GM18499 (cell line): ENCODE results near the gene SLC45A1.

Experiments
- ATAC-seq: cut with Tn5 transposase; IDR thresholded peaks from one replicate; pipeline ENCODE4 v1.9.1; 2021; ENCODE audit warnings: moderate number of reproducible peaks; ENCODE audit not compliant: insufficient read depth, unreplicated experiment

SLC45A1 gene

GRCh38 chr1:8307628-8308027, 10.3 kb upstream of the SLC45A1 start:
- no peak for ATAC-seq

GRCh38 chr1:8311068-8311718, 6.7 kb upstream of the SLC45A1 start:
- no peak for ATAC-seq

- no peak for ATAC-seq
Measured at GRCh38 chr1:8312235-8313218, 5.4 kb upstream of the SLC45A1 start.

- no peak for ATAC-seq
Measured at GRCh38 chr1:8313231-8313630, 4.7 kb upstream of the SLC45A1 start.

- no peak for ATAC-seq
Measured at GRCh38 chr1:8314346-8315280, 3.3 kb upstream of the SLC45A1 start.

- ATAC-seq = no peak
Measured at GRCh38 chr1:8315573-8316475, 2.1 kb upstream of the SLC45A1 start.

GRCh38 chr1:8318436-8318835, 522 bp downstream of the SLC45A1 start:
- no peak for ATAC-seq

GRCh38 chr1:8321612-8322011, 3.7 kb downstream of the SLC45A1 start:
- ATAC-seq = no peak

GRCh38 chr1:8323706-8324105, 5.8 kb downstream of the SLC45A1 start:
- ATAC-seq = no peak

GRCh38 chr1:8324176-8324810, 6.4 kb downstream of the SLC45A1 start:
- ATAC-seq = no peak

- ATAC-seq = no peak
Measured at GRCh38 chr1:8325771-8326170, 7.9 kb downstream of the SLC45A1 start.

- no peak for ATAC-seq
Measured at GRCh38 chr1:8326265-8326664, 8.4 kb downstream of the SLC45A1 start.

- no peak for ATAC-seq
Measured at GRCh38 chr1:8328271-8328670, 10.4 kb downstream of the SLC45A1 start.

GRCh38 chr1:8329439-8329838, 11.5 kb downstream of the SLC45A1 start:
- ATAC-seq = no peak

GRCh38 chr1:8329858-8330257, 11.9 kb downstream of the SLC45A1 start:
- no peak for ATAC-seq

GRCh38 chr1:8330271-8331125, 12.6 kb downstream of the SLC45A1 start:
- no peak for ATAC-seq

GRCh38 chr1:8332806-8333205, 14.9 kb downstream of the SLC45A1 start:
- ATAC-seq = no peak
